Brain microvascular endothelial cell (primary cell): ENCODE data around the gene TRMT10A.

Experiments used
- DNase-seq: peaks from one replicate; pipeline ENCODE4 v3.0.0-alpha.2; 2020
- H3K27ac ChIP-seq: fragments of 250-450 bp; sonication (Bioruptor Pico); 2 replicates; pipeline ENCODE4 v1.5.1; 2020; ENCODE audit warnings: mild to moderate bottlenecking, moderate library complexity
- H3K27me3 ChIP-seq: fragments of 250-450 bp; sonication (Bioruptor Pico); replicated peaks from 2 replicates; pipeline ENCODE4 v1.5.1; 2020; ENCODE audit warnings: mild to moderate bottlenecking
- H3K36me3 ChIP-seq: fragments of 250-450 bp; sonication (Bioruptor Pico); replicated peaks from 2 replicates; pipeline ENCODE4 v1.5.1; 2020; ENCODE audit warnings: mild to moderate bottlenecking
- H3K4me3 ChIP-seq: 2 replicates; pipeline ENCODE4 v1.5.1; 2011; ENCODE audit warnings: low read depth, mild to moderate bottlenecking, control low read depth, low read length, moderate library complexity
- in situ Hi-C: cut with HindIII; loops from 2 replicates; pipeline ENCODE4 v1.10.0; 2017; ENCODE audit warnings: low sequenced_read_pairs, low pct_ligation_motif_present
- TF ChIP-seq, protein P1 (sequence below): IDR thresholded peaks from 2 replicates; pipeline ENCODE4 v1.5.1; 2011; ENCODE audit warnings: low read depth, mild to moderate bottlenecking, moderate library complexity, low read length, control low read depth, inconsistent platforms; ENCODE audit errors: missing control alignments

The TRMT10A gene

DNA sequence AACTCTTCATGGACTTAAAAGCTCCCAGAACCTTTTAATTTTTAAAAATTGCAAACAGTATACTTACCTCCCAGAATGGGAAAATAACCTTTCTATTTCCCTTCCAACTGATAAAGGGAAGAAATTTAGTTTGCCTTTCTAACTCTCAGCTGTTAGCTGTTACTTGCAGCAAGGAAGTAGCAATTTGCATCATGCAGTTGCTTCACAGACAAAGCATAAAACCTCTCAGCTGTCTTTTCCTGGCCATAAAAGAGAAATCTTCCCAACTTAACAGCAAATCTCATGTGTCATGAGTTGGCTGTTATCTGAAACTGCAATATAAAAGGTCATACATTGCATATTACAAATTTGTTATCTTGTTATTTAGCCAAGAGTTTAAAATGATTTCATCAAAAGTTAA lies 34.6 kb downstream of the TRMT10A start:
- in situ Hi-C loops, result no loop called here
- TF ChIP-seq, protein P1, sequence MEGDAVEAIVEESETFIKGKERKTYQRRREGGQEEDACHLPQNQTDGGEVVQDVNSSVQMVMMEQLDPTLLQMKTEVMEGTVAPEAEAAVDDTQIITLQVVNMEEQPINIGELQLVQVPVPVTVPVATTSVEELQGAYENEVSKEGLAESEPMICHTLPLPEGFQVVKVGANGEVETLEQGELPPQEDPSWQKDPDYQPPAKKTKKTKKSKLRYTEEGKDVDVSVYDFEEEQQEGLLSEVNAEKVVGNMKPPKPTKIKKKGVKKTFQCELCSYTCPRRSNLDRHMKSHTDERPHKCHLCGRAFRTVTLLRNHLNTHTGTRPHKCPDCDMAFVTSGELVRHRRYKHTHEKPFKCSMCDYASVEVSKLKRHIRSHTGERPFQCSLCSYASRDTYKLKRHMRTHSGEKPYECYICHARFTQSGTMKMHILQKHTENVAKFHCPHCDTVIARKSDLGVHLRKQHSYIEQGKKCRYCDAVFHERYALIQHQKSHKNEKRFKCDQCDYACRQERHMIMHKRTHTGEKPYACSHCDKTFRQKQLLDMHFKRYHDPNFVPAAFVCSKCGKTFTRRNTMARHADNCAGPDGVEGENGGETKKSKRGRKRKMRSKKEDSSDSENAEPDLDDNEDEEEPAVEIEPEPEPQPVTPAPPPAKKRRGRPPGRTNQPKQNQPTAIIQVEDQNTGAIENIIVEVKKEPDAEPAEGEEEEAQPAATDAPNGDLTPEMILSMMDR, result no peak

GRCh38 chr4:99518601-99519295 lies 45.1 kb downstream of the TRMT10A start:
- Histone ChIP-seq H3K27ac (no peak overlapping the region), H3K4me3 (no peak overlapping the region), H3K36me3 (no peaks in the 10 kb centered on the region), H3K27me3 (no peaks in the 10 kb centered on the region)
- in situ Hi-C loops, result no loop called here
- no peak for DNase-seq
- TF ChIP-seq, protein P1, result no peak

More for the DNA sequence above, 34.6 kb downstream of the TRMT10A start:
- Histone ChIP-seq H3K4me3 (no peak overlapping the region), H3K36me3 (no peaks in the 10 kb centered on the region), H3K27ac (no peak overlapping the region), H3K27me3 (no peaks in the 10 kb centered on the region)
- DNase-seq, result no peak

GRCh38 chr4:99510721-99511120 lies 53.1 kb downstream of the TRMT10A start, which contains the start of gene C4orf17:
TSS of gene C4orf17 (plus strand) at chr4:99511021. CDS start at chr4:99513082, 2,061 bp downstream.
- Histone ChIP-seq H3K4me3 (no peak within 1 kb of the TSS), H3K27ac (no peak within 1 kb of the TSS), H3K36me3 (no peaks in the 10 kb centered on the region), H3K27me3 (no peaks in the 10 kb centered on the region)
- DNase-seq, result no peak
- in situ Hi-C loops, result no loop called here
- TF ChIP-seq, protein P1, result no peak

GRCh38 chr4:99507762-99508161 lies 56.1 kb downstream of the TRMT10A start:
- in situ Hi-C loops, result no loop called here
- Histone ChIP-seq H3K4me3 (no peak overlapping the region), H3K27ac (no peak overlapping the region), H3K36me3 (no peaks in the 10 kb centered on the region), H3K27me3 (no peaks in the 10 kb centered on the region)
- no peak for DNase-seq
- TF ChIP-seq, protein P1, result no peak

GRCh38 chr4:99507349-99507748 lies 56.5 kb downstream of the TRMT10A start:
- in situ Hi-C loops, result no loop called here
- no peak overlapping the region for H3K4me3 ChIP-seq
- TF ChIP-seq, protein P1, result no peak
- no peak for DNase-seq
- no peaks in the 10 kb centered on the region for H3K36me3 ChIP-seq
- no peak overlapping the region for H3K27ac ChIP-seq
- H3K27me3 ChIP-seq, result no peaks in the 10 kb centered on the region

GRCh38 chr4:99506781-99507180 lies 57.1 kb downstream of the TRMT10A start:
- H3K27ac ChIP-seq, result no peak overlapping the region
- in situ Hi-C loops, result no loop called here

More at GRCh38 chr4:99506781-99507180, 57.1 kb downstream of the TRMT10A start:
- H3K4me3 ChIP-seq, result no peak overlapping the region
- no peaks in the 10 kb centered on the region for H3K27me3 ChIP-seq
- no peak for DNase-seq
- no peaks in the 10 kb centered on the region for H3K36me3 ChIP-seq
- TF ChIP-seq, protein P1, result no peak
